Fibroblast of upper back skin (primary cell): ENCODE measurements around the gene FAM149B1.
"Not testable (repeated sequence)": the region's sequence is repeated elsewhere in the genome, so short reads cannot be mapped to it uniquely, and the experiment has no call there.

Source experiments
- DNase-seq: peaks from one replicate; pipeline ENCODE4 v3.0.0-alpha.2; 2013

FAM149B1 gene

DNA sequence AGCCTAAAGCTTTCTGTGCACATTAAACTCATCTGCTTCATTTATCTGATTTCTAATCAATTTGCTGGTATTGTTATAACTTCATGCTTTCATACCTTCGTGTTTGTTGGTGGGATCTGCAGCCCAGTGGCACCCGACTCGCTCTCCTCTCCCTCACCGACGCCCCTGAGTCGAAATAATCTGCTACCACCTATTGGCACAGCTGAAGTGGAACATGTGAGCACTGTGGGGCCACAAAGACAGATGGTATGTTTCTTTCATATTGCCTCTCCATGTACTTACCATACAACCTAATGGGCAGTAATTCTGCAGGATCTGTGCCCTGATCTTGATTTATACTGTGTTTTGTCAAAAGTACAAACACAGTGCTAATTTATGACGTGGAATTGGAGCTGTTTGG is 66.8 kb downstream of the FAM149B1 start:
- DNase-seq: no peak

DNA sequence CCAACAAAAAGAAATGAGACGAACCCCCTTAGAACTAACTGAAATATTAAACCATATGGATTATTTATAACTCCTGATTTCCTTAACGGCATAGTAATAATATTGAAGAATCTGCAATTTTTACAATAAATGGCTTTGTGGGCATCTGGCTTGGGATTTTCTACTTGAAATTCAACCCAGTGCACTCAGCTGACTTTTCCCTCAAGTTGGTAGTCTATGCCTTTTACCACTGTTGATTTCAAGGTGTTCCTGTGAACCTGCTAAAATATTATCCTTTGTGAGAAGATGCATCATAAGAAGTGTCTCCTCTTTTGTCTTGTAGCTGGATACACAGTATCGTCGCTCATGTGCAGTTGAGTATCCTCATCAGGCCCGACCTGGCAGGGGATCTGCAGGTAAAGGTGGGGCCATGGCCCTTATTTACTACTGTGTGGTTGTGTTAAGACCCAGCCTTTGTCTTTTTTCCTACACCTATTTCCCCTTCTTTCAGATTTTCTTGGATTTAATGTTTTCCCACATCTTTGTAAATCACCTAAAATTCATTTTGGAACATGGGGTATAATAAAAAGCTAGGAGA is 71.2 kb downstream of the FAM149B1 start:
- no peak for DNase-seq

DNA sequence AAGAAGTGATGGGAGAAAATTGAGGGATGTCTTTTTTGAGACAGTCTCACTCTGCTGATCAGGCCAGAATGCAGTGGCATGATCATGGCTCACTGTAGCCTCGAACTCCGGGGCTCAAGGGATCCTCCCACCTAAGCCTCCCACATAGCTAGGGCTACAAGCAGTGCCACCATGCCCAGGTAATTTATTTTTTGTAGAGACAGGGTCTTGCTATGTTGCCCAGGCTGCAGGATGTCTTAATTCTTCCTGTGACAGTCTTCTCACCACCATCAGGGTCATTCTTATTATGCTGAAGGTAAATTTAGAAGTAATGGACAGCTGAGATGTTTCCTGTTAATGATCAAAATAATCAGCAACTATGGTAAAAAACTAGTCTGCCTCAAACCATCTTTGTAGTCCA is 72.0 kb downstream of the FAM149B1 start:
- DNase-seq: no peak

DNA sequence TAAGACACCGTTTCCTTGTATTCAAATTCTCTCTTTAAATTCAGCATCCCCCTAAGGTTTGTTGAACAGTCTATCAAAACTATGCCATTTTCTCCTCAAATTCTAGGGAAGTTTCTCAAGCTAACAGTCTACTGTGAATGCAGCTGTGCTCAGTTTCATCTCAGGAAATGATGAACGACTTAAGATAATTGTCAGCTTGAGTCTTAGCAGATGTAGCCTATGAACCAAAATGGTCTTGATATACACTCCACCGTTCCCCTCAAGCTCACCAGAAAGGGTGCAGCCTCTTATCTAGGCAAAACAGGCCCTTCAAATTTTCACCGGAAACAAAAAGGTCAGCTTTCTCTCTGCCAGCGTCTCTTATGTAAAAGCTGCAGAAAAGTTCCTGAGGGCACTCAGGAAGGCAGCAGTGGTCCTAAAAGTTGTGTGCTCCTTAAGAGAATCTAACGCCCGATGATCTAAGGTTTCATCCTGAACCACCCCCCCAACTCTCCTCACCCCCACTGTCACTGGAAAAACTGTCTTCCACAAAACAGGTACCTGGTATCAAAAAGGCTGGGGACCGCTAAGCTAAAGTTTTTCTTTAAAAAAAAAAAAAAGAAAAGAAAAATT is 77.1 kb downstream of the FAM149B1 start:
- no peak for DNase-seq

DNA sequence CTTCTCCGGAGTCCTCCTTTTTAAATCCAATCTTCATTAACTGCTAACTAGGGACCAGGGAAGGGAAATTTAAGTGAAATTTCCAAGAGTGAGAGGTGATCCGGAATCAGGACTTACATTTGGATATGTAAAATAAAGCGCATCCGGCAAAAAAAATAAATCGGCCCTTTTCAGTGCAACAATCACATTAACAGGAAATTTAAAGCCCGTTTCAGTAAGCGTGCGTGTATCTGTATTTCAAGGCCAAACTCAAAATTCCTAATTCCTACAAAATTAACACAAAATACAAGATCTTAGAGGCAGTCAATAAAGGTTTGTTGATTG is 78.4 kb downstream of the FAM149B1 start:
- no peak for DNase-seq

DNA sequence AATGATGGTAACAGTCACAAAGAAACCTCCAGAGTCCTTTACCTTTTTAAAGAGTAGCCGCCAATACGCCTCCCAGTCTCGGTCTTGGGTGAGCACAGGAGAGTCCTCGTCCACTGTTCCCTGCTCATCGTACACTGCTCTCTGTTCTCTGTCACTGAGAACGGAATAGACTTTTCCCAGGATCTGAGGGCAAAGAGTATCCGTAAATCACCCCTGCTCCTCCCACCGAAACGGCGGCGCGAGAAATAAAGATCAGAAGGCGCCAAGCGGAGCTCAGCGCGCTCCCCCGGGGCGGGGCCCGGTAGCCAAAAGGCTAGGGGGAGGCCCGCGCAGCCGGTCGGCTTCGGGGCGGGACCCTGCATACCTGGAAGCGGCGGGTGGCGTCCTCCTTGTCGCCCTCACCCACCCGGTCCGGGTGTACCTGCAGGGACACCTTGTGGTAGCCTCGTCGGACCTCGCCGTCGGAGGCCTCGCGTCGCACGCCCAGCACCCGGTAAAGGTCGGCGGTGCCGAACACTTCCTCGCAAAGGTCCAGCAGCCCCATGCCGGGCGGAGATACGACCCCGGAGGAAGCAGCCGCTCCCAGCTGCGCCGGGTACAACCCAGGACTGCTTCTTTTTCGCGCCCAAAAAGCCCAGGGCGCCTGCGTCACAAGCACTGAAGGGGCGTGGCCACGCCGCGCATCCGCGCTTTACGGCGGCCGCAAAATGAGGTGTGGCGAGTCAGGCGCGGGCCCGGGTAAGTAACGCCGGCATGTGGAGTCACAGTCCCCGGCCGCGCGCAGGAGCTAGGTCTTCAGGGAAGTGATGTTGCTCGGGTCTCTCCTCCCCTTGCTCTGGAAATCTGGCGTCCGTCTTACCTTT is 79.0 kb downstream of the FAM149B1 start, which contains the start of gene DNAJC9:
DNAJC9 (minus strand) TSS at position 610 of the 863 bp plus-strand sequence; CDS start at position 544, 66 bp downstream.
- DNase-seq: peak; percentile 93

DNA sequence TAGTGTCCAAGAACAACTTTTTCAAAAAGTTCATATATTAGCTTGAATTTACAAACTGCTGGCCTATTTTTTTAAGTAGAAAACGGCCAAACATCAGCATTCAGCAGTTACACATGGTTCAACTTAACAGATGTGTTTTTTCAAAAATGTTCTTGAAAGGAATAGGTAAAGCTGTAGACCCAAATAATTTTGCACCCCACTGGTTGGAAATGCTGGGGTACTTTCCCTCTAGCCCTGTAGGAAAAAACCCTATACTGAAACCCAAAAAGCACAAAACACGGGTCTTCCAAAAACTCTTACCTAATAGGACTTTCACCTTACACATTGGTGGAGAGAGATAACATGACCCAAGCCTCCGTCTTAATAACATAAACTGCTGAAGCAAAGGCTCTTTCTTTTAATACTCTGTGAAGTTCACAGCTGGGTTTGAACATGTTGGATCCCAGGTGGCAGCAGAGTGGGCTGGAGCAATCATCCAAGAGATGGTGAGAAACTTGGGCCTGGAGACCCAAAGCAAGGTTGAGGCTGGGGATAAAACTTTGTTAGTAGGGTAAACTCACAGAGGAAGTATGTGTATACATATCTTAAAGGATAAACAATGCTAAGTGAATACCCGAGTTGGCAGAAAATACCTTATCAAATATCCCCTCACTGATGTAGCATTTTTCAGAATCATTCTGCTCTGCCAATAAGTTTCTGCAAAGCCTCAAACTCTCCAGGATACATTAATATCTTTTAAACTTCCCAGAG is 79.8 kb downstream of the FAM149B1 start:
- no peak for DNase-seq

DNA sequence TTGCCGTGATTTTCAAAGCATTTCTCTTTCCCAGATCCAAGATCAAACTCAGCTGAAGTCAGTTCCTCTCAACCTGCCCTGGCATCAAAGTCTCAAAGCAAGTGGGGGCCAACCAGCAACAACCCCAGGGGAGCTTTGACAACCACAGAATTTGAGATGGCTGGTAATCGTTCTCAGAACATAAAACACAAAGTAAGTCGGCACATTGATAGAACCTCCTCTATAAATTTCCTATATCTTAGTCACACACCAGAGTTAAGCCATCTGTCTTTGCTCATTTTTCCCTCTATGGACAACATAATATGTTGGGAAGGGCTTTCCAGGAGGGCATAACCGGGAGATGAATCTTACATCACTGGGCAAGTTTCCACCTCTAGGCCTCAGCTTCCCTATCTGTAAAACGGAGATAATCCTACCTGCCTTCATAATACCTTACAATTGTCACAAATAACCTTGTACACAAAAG is 80.4 kb downstream of the FAM149B1 start:
- peak; percentile 20 for DNase-seq

DNA sequence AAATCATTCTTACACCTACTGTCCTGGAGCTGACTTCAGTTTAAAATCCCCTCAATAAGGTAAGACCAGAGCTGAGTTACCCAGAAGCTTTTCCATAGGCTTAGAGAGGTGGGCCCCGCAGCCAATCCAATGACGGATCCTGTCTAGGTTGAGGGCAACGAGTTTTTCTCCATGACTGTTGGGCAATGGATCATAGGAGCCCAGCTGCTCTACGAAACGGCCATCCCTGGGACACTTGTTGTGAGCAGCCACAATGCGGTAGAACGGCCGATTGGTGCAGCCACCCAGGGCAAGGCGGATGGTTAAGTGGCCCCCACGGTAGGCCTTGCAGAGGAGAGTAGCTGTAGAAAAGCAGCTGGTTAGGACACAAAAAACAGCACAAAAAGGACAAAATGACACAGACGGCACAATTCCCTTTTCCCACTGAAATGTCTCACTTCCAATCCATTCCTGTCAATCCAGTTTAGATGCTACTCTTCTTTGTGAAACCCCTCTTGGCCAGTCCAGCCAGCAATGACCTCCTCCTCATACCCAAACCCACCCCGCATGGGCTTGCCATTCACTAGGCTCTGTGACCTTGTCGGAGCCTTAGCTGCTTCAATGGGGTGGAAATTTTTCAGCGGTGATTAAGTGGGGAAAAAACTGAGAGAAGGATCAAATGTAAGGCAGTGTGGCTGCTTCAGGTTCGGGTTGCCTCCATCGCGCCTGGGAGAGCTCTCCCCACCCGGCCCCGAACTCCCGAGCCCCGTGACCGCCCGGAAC is 83.9 kb downstream of the FAM149B1 start:
- DNase-seq: no peak

DNA sequence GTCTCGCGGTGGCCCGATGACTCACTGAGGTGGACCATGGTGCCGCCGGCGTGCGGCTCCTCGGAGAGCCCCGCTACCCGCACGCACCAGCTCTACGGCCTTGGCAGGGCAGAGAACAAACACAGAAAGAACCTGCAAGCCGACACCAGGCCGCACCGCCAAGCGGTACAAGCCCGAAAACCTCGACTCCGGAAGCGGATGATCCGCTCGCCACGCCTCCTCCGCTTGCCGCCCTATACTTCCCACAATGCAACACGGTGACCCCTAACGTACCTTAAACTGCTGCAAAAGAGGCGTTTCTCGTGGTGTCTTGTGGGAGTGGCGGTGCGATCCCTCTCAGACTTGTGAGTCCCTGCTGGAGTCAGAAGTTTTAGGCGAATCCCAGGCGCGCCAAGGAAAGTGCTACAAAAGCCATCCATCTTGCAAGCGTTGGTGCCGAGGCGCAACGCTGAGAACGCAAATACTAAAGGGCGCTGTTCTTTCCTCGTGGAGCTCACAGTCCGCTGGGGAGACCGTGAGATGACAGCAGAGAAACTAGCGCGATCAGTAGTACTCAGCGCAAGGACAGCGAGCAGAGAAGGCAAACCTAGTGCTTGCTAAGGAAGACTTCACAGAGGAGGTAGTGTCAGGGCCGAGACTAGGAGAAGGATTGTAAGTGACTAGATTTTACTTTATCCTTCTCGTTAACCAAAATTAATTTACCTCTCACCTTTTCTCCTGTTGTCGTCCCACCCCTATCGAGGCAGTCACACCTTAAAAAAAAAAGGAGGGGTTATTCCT is 84.7 kb downstream of the FAM149B1 start, which contains the start of gene MRPS16:
MRPS16 (minus strand) TSS at position 200 of the 780 bp plus-strand sequence; CDS start at position 38, 162 bp downstream.
- peak; percentile 97 for DNase-seq

DNA sequence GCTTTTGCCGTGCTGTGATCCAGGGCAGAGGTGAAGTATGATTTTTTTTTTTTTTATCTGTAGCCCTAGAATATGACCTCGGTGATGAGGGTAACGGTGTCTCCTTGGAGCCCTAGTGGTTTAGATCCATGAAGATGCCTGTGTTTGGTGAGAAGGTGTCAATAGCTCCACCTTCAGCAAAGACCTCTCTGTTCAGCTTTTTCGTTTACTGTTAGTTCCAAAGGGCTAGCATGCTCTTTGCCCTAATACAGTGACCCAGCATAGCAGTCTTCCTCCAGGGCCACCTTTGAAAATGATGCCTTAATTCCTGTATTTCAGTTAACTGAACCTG is 85.3 kb downstream of the FAM149B1 start:
- DNase-seq: no peak

DNA sequence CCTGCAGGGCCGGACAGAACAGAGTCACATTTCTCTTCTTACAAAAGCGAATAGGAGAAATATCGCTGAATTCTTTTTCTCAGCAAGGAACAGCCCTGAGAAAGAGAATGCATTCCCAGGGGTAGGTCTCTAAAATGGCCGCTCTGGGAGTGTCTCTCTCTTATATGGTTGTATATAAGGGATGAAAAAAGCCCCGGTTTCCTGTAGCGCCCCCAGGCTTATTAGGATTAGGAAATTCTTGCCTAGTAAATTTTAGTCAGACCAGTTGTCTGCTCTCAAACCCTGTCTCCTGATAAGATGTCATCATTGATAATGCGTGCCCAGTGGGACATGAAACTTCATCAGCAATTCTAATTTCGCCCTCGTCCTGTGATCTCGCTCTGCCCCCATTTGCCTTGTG is 90.7 kb downstream of the FAM149B1 start:
- not testable (repeated sequence) for DNase-seq

DNA sequence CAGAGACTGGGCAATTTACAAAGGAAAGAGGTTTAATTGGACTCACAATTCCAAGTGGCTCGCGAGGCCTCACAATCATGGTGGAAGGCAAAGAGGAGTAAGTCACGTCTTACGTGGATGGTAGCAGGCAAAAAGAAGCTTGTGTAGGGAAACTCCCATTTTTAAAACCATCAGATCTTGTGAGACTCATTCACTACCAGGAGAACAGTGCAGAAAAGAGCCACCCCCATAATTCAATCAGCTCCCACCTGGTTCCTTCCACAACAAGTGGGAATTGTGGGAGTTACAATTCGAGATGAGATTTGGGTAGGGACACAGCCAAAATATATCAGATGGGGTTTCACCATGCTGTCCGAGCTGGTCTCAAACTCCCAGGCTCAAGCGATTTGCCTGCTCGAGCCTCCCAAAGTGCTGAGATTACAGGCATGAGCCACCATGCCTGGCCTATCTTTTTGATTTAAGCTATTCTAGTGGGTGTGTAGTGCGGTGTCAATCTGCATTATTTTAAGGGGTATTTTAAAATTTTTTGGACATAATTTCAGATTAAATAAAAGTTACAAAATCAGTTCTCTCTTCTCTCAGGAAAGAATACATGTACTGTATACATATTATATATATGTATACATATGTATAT is 93.6 kb downstream of the FAM149B1 start:
- no peak for DNase-seq

DNA sequence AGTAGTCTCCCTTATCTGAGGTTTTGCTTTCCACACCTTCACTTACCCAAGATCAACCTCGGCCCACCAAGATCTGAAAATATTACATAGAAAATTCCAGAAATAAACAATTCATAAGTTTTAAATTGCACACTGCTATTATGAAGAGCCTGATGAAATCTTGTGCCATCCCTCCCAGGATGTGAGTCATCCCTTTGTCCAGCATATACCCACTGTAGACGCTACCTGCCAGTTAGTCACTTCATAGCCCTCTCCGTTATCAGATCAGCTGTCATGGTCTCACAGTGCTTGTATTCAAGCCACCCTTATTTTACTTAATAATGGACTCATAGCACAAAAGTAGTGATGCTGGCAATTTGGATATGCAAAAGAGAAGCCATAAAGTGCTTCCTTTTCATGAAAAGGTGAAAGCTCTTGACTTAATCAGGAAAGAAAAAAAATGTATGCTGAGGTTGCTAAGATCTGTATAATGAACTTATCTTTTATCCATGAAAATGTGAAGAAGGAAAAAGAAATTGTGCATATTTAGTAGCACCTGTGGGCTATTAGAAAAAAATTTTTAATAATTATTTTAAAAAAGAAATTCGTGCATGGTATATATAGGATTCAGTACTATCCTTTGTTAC is 94.3 kb downstream of the FAM149B1 start:
- peak; percentile 84 for DNase-seq

DNA sequence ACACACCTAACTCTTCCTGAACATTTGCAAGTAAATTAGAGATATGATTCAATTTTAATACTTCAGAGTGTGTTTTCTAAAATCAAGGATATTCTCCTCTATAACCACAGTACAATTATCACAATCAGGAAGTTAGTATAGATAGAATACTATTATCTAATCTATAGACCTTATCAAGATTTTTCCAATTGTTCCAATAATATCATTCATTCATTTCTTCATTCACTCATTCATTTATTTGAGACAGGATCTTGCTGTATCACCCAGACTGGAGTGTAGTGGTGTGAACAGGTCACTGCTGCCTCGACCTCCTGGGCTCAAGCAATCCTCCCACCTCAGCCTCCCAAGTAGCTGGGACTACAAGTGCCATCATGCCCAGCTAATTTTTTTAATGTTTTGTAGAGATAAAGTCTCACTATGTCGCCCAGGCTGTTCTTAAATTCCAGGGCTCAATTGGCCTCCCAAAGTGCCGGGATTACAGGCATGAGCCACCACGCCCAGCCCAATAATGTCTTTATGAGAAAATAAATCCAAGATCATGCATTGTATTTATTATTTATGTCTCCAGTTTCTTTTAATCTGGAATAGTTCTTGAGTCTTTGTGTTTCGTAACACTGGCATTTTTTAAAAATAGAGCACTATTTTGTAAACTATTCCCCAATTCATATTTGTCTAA is 95.1 kb downstream of the FAM149B1 start:
- no peak for DNase-seq

DNA sequence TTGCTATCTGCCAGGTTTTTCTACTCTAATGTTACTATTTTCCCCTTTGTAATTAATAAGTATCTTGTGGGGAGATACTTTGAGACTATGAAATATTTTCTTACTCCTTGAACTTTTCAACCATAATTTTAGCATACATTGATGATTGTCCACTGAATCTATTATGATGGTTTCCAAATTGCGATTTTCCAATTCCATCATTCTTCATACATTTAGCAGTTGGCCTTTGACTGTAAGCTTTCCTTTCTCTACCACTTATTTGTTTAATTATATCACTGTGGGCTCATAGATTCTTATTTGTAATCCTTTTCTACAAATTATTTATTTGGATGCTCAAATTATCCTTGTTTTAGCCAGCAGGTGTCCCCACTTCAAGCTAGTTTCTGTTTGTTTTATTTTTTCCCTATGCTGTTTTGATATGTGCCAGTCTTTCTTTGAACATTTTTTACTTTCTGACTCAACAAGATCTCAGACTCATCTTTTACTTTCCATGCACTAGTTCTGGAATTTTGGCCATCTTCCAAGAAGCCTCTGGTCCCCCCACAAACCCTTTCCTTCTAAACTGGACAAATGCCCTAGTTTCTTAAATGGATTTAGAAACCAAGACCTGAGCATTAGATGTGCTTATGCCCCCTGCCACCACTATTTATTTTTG is 95.9 kb downstream of the FAM149B1 start:
- DNase-seq: peak; percentile 57

DNA sequence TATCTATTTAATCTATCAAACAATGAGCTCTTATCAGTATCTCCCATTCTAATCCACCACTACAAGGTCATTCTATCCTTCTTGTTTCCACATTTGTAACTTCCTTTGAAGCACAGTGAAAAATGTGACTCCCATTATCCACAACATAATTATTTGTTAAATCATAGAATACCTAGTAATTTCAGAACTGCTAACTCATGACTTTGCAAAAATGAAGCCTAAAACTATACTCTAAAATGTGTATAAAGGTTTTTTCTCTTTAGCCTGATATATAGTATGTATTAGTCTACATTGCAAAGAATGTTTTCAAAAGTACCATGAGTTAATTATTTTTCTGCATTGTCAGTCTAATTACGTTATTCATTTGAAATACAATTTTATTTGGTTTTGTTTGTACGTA is 96.5 kb downstream of the FAM149B1 start:
- DNase-seq: no peak

DNA sequence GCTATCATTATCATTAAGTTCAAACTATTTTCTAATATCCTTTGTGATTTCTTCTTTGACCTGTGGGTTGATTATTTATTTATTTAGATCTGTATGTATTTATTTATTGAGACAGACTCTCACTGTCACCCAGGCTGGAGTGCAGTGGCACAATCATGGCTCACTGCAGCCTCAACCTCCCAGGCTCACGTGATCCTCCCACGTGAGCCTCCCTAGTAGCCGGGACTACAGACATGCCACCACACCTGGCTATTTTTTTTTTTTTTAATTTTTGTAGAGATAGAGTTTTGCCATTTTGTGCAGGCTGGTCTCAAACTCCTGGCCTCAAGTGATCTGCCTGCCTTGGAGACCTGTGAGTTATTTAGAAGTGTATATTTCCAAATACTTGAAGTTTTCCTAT is 113.2 kb downstream of the FAM149B1 start:
- no peak for DNase-seq

DNA sequence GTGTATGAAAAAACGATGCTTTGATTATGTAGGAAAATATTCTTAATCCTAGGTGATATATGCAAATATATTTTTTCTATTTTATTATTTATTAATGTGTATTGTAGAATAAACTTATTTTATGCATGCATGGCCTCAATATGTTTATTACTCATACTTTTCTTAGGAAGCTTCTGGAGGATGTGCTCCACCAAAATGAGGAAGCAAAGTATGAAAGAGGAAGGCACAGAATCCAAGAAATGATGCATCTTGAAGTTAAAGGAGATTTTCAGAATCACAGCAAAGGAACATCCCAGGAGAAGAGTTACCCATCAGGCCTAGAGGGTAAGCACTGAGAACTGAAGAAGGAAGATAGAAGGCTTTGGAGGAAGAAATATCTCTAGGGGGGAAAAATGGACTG is 119.5 kb downstream of the FAM149B1 start:
- no peak for DNase-seq

DNA sequence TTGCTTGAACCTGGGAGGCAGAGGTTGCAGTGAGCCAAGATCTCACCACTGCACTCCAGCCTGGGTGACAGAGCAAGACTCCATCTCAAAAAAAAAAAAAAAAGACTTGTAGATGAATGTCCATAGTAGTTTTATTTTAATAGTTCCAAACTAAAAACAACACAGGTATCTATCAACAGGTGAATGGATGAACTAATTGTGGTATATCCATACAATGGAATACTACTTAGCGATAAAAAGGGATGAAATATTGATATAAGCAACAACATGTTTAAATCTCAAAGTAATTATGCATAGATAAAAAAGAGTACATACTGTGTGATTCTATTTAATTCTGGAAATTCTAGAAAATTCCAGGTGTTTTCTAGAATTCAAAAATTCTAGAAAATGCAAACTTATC is 122.0 kb downstream of the FAM149B1 start:
- DNase-seq: no peak
